DOHH2 (cell line): ENCODE measurements around the gene RFESD.

Experiments used
- H3F3A ChIP-seq: fragments of 200-600 bp; sonication (generic), shearing (Covaris generic); 2 replicates; pipeline ENCODE4 v1.6.0; 2016; ENCODE audit warnings: antibody characterized with exemption, mild to moderate bottlenecking; ENCODE audit not compliant: control insufficient read depth, insufficient read depth
- H3K27ac ChIP-seq: fragments of 200-600 bp; sonication (generic); 2 replicates; pipeline ENCODE4 v1.5.1; 2014; ENCODE audit warnings: low read depth, mild to moderate bottlenecking, low read length, moderate library complexity
- H3K27me3 ChIP-seq: fragments of 200-600 bp; sonication (generic); 2 replicates; pipeline ENCODE4 v1.6.1; 2014; ENCODE audit warnings: mild to moderate bottlenecking, low read length, mixed read lengths; ENCODE audit not compliant: control insufficient read depth
- H3K36me3 ChIP-seq: fragments of 200-600 bp; sonication (generic); 2 replicates; pipeline ENCODE4 v1.6.1; 2014; ENCODE audit warnings: mild to moderate bottlenecking, low read length, moderate library complexity, mixed read lengths; ENCODE audit not compliant: control insufficient read depth
- H3K4me1 ChIP-seq: fragments of 200-600 bp; sonication (generic); 2 replicates; pipeline ENCODE4 v1.6.1; 2014; ENCODE audit warnings: mild to moderate bottlenecking, low read length, mixed read lengths; ENCODE audit not compliant: control insufficient read depth
- H3K4me2 ChIP-seq: fragments of 200-600 bp; sonication (generic); 2 replicates; pipeline ENCODE4 v1.6.0; 2014; ENCODE audit warnings: mild to moderate bottlenecking, low read length, moderate library complexity
- H3K4me3 ChIP-seq: fragments of 200-600 bp; sonication (generic); 2 replicates; pipeline ENCODE4 v1.5.1; 2014; ENCODE audit warnings: mild to moderate bottlenecking, low read length, mixed read lengths
- H3K79me2 ChIP-seq: fragments of 200-600 bp; sonication (generic); 2 replicates; pipeline ENCODE4 v1.6.1; 2014; ENCODE audit warnings: mild to moderate bottlenecking, low read length, mixed read lengths; ENCODE audit not compliant: control insufficient read depth
- H3K9me2 ChIP-seq: fragments of 200-600 bp; sonication (generic); replicated peaks from 2 replicates; pipeline ENCODE4 v1.6.1; 2014; ENCODE audit warnings: mild to moderate bottlenecking, low read length, mixed read lengths; ENCODE audit not compliant: control insufficient read depth
- H3K9me3 ChIP-seq: fragments of 200-600 bp; sonication (generic); 2 replicates; pipeline ENCODE4 v1.6.1; 2014; ENCODE audit warnings: antibody characterized with exemption, low read length, mixed read lengths; ENCODE audit not compliant: control insufficient read depth, insufficient read depth
- H4K20me1 ChIP-seq: fragments of 200-600 bp; sonication (generic); 2 replicates; pipeline ENCODE4 v1.6.0; 2014; ENCODE audit warnings: low read depth, mild to moderate bottlenecking, antibody characterized with exemption, low read length, moderate library complexity; ENCODE audit not compliant: control insufficient read depth, insufficient read depth
- EZH2phosphoT487 ChIP-seq: fragments of 200-600 bp; sonication (generic); IDR thresholded peaks from 2 replicates; pipeline ENCODE4 v1.6.1; 2017; ENCODE audit warnings: borderline replicate concordance, mild to moderate bottlenecking, antibody characterized with exemption, low read length, moderate library complexity, mixed read lengths
- TF ChIP-seq, protein P1 (sequence below): fragments of 200-600 bp; sonication (generic); IDR thresholded peaks from one replicate; pipeline ENCODE4 v1.5.1; 2014; ENCODE audit warnings: antibody characterized with exemption, mild to moderate bottlenecking, low read depth, low read length; ENCODE audit not compliant: poor library complexity, severe bottlenecking

RFESD gene

DNA sequence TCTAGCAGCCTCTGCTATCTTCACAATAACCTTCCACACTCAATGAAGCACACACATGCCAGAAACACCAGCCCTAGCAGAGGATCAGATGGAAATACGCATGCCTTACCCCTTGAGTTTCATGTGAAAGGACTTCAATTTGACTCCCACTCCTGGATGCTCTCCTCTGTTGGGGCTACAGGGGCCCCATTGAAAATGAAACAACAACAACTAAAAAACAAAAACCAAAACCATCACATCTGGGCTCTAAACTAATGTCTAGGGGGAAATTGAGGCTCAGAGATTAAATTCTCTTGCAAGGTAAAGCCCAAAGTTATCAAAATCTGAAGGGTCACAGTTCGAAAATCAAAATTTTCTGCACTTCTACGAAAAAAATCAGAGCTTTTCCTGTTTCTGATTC is 7.9 kb upstream of the RFESD start:
- H3K4me2 ChIP-seq, result no peak overlapping the region
- H3K9me3 ChIP-seq, result no peaks in the 10 kb centered on the region
- H3K27ac ChIP-seq, result no peak overlapping the region
- no peaks in the 10 kb centered on the region for H3K4me1 ChIP-seq
- no peaks in the 10 kb centered on the region for H3F3A ChIP-seq
- H3K9me2 ChIP-seq, result no peaks in the 10 kb centered on the region
- no peaks in the 10 kb centered on the region for H3K36me3 ChIP-seq
- H4K20me1 ChIP-seq, result no peaks in the 10 kb centered on the region
- no peak overlapping the region for H3K4me3 ChIP-seq
- TF ChIP-seq, protein P1, sequence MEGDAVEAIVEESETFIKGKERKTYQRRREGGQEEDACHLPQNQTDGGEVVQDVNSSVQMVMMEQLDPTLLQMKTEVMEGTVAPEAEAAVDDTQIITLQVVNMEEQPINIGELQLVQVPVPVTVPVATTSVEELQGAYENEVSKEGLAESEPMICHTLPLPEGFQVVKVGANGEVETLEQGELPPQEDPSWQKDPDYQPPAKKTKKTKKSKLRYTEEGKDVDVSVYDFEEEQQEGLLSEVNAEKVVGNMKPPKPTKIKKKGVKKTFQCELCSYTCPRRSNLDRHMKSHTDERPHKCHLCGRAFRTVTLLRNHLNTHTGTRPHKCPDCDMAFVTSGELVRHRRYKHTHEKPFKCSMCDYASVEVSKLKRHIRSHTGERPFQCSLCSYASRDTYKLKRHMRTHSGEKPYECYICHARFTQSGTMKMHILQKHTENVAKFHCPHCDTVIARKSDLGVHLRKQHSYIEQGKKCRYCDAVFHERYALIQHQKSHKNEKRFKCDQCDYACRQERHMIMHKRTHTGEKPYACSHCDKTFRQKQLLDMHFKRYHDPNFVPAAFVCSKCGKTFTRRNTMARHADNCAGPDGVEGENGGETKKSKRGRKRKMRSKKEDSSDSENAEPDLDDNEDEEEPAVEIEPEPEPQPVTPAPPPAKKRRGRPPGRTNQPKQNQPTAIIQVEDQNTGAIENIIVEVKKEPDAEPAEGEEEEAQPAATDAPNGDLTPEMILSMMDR, result no peak
- H3K79me2 ChIP-seq, result no peaks in the 10 kb centered on the region
- H3K27me3 ChIP-seq, result peaks cover 12% of the 10 kb centered on the region

DNA sequence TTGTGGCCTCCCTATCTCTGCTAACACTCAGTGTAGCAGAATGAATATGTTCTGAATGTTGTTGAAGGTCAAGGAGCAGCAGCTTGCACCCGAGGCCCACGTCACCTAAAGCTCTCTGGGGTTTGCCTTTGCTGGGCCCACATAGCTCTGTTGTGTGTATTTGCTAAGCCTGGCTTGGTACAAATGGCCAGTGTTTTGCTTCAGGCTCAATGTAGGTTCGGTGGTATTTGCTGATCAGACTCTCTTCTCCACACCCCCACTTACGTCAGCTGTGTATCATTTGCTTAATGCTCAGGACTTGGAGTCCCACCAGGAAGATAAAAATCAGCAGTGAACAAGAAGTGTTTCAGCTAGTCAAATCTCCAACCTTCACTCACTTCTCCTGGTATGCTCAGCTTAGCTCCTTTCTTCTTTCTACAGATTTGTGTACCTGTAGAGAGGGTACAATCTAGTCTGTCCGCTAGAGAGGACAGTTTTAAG is 4.8 kb upstream of the RFESD start:
- no peaks in the 10 kb centered on the region for H3K9me2 ChIP-seq
- no peak for TF ChIP-seq EZH2phosphoT487
- TF ChIP-seq, protein P1, result no peak
- no peaks in the 10 kb centered on the region for H4K20me1 ChIP-seq
- H3K27me3 ChIP-seq, result peaks cover 8% of the 10 kb centered on the region
- no peaks in the 10 kb centered on the region for H3K9me3 ChIP-seq
- H3K4me1 ChIP-seq, result peaks cover 11% of the 10 kb centered on the region
- H3F3A ChIP-seq, result no peaks in the 10 kb centered on the region
- no peak overlapping the region for H3K27ac ChIP-seq
- no peak overlapping the region for H3K4me3 ChIP-seq
- H3K79me2 ChIP-seq, result no peaks in the 10 kb centered on the region
- no peak overlapping the region for H3K4me2 ChIP-seq
- H3K36me3 ChIP-seq, result no peaks in the 10 kb centered on the region

DNA sequence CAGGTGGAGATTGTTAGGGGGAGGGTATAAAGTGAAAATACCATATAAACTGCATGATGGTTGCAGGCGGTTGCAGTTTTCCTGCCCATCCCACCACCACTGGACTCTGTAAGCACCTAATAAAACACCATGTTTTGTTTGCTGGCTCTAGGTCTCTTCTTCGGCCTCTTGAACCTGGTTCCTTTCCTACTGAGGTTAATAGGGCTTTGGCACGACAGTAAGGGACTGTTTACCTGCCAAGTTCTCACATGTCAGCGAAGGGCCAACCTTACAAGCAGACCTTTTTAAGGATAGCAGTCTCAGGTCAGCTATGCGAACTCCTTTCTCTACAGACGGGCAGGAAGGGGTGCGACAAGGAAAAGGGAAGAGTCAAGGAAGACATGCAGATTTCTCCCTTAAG is 3.4 kb upstream of the RFESD start:
- Histone ChIP-seq H3F3A (no peaks in the 10 kb centered on the region), H3K36me3 (no peaks in the 10 kb centered on the region), H3K4me3 (no peak overlapping the region), H3K9me3 (no peaks in the 10 kb centered on the region), H3K9me2 (no peaks in the 10 kb centered on the region), H3K4me1 (peaks cover 23% of the 10 kb centered on the region), H3K27ac (no peak overlapping the region), H3K4me2 (no peak overlapping the region), H4K20me1 (no peaks in the 10 kb centered on the region), H3K79me2 (no peaks in the 10 kb centered on the region), H3K27me3 (peaks cover 8% of the 10 kb centered on the region)
- TF ChIP-seq EZH2phosphoT487, result no peak
- TF ChIP-seq, protein P1, result no peak
